GM21576 (cell line): ENCODE data around the gene ACOT7.
A peak's percentile ranks its signal among the peaks of the same experiment; 100 is the strongest.

ENCODE experiments used
- ATAC-seq: cut with Tn5 transposase; IDR thresholded peaks from one replicate; pipeline ENCODE4 v1.9.1; 2021; ENCODE audit warnings: mild to moderate bottlenecking, moderate library complexity; ENCODE audit not compliant: unreplicated experiment

Gene ACOT7

DNA sequence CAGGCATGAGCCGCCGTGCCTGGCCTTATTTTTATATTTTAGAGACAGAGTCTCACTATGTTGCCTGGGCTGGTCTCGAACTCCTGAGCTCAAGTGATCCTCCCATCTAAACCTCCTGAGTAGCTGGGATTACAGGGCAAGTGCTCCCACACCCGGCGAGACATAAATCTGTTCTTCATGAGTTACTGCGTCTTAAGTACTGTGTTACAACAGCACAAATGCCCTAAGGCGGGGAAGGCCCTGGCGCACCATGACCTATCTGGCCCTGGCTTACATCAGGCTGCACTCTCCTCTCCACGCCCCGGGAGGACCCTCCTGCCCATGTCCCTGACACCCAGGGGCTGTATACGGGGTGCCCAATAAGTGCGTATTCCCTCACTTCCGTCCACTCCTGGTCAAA, 136.9 kb downstream of the ACOT7 start:
- ATAC-seq: no peak

DNA sequence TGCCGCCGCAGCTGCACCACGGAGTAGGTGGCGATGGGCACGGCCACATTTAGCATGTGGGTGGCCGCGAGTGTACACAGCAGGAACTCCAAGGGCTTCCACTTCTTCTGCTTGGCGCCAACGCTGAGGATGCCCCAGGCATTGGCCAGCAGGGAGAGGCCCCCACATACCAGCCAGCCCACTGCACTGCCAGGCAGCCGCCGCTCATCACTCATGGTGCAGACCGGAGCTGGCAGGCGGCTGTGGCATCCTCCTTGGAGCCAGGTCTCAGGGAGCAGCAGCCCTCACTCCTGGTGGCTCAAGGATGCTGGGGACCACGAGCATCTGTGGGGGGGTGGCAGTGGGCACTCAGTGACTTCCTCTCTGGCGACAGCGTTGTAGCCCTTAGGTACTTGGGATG, 138.9 kb downstream of the ACOT7 start:
- ATAC-seq: no peak

DNA sequence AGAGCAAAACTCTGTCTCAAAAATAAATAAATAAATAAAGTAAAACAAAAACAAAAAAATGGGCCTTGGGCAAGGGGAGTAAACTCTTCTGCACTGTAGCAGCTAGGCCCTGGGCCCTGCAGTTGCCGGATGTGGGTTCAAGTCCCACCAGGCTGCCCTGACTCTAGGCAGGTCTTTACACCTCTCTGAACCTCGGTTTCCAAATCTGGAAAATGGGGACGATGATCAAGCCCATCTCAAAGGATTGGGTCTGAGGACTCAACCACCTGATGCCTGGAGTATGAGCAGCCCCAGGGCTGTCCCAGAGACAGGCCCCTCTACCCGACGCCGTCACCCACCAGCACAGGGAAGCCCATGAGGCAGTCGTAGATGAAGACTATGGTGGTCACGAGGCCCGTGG, 140.2 kb downstream of the ACOT7 start:
- no peak for ATAC-seq

DNA sequence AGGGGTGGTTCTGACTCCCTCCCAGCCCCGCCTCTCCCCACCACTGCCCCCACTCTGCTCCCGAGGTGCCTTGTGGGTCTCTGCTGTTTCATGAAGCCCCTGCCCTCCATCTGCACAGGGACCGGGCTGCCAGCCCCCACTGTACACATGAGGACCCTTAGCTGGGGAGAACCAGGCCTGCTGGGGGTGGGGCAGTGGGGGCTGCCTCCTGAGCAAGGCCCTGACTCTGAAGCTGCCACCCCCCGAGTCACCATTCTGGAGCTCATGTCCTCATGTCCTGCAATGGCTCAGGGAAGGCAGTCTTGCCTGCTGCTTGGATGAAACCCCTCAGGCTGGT, 141.2 kb downstream of the ACOT7 start:
- ATAC-seq: no peak

DNA sequence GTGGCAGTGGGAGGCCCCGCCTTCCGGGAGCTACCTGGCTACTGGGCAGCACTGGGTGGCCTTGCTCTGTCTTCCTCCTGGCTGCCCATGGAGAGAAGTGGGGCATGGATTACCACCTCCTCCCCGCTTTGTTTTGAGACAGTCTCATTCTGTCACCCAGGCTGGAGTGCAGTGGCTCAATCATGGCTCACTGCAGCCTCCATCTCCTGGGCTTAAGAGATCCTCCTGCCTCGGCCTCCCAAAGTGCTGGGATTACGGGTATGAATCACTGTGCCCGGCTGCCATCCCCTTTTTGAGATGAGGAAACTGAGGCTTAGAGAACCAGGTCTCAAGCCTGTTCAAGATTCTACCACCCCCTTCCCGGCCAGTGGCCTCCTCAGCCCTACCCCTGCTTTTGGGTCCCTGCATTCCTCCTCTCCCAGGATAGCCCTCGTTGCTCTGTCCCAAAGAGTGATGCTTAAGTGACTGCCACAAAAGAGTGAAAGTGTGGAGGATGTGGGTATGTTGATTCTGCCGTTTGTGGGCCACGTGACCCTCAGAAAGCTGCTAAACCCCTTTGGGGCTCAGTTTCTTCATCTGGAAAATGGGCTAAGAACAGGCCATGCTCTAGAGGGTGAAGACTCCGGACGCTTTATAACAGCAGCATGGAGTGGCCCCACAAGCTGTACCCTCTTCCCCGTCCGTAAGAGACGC, 141.7 kb downstream of the ACOT7 start:
- no peak for ATAC-seq

DNA sequence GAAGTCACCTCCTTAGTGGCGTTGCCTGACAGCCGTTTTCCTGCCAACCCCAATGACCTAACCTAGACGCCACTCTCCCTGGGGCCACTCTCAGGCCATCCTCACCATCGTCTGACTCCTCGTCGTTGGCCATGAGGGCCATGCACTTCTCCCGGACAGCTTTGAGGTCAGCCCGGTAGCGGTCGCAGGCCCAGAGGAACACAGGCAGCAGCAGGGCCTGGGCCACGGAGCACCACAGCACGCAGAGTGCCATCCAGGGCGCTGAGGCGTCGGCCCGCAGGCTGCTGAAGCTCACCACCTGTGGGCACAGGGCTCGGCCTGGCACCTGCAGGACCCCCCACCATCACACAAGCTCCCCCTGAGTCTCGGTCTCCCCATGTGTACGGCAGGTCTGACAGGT, 142.3 kb downstream of the ACOT7 start:
- no peak for ATAC-seq

DNA sequence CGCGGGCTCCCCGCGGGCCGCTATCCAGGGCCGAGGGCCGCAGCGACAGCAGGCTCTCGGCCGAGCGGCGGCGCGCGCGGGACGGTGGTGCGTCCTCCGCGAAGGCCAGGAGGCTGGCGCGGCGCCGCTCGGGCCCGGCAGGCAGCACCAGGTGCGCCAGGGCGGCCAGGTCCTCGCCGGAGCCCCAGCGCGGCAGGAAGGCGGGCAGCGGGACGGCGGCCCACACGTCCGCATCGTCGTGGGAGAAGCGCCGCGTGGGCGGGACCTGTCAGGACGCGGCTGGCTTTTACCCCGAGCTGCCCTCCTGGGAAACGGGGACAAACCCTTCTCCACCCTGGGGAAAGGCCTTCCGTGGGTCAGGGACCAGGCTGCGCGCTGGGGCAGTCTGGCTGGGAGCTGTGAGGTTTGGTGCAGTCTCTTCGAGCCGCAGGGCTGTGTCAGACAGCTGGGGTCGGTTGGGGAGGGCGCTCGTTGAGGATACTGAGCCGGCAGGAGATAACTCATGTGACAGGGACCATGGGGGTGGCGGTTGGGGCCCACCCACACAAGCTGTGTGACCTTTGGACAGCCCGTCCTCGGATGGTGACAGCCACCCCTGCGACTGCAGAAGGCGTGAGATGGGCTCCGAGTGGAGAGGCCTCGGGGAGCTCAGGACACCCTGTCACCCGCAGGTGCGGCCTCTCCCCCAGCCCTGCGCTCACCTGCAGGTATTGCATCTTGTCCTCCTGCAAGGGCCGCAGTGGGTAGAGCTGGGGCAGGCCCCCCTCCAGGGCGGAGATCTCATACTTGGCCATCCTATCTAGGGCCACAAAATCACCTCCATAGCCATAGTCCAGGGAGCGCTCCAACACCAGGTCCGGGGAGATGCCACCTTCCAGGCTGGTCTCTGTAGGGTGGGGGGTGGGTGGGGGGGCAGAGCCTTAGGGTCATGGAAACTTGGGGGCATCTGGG, 143.6 kb downstream of the ACOT7 start:
- no peak for ATAC-seq

DNA sequence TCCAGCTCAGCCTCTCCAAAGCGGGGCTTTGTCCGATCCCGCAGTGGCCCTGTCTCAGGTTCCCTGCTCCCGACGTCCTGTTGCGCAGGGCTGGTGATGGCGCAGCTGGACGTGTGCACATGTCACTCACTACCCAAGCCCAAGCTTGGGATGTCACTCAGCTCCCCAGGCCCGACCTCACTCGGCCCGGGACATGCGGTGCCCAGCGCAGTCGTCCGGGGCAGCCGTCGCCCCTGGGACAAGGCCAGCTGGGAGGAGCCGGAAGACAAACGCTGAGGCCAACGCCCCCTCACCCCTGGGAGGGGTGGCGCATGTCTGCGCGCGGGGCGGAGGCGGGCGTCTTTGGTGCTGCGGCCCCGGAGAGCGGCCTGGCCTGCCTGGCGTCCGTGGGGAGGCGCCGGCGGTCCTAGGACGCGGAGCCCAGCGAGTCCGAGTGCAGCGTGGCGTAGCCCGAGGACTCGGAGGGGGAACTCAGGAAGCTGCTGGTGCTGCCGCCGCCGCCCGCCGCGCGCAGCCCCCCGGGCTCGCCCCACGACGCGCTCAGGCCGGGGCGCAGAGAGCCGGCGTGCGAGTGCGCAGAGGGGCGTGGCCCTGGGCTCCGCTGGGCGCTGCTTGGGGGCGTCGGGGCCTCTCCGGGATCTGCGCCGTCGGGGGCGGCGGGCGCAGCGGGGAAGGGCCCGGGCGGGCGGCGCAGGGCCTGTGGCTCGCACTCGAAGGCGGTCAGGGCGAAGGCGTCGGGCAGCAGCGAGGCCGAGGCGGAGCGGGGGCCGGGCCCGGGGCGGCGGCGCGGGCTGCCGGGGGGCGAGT, 144.4 kb downstream of the ACOT7 start:
- no peak for ATAC-seq

DNA sequence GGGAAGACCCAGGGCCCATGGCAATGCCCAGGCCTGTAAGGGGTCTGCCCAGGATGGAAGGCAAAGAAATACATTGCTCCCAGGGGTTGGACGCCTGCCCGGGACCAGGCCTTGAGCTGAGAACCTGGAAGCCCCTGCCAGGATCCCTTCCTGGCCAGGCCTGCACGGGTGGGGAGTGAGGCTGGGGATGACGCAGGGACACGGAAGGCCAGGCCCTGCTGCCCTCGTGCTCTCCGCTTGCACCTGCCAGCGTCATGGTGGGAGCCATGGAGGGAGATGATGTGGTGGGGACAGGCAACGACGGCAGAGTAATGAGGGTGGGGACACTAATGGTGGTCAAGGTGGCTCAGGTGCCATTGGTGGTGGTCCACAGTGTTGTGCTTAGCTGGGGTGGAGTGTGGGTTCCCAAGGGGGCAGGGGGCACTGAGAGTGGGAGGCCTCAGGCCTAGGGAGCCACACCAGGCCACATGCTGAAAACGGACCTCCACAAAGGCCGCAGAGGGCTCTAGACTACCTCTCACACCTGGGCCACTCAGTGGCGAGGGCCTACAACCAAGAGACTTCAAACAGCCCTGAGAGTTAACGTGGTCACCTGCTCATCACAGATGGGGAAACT, 145.3 kb downstream of the ACOT7 start:
- ATAC-seq: no peak

DNA sequence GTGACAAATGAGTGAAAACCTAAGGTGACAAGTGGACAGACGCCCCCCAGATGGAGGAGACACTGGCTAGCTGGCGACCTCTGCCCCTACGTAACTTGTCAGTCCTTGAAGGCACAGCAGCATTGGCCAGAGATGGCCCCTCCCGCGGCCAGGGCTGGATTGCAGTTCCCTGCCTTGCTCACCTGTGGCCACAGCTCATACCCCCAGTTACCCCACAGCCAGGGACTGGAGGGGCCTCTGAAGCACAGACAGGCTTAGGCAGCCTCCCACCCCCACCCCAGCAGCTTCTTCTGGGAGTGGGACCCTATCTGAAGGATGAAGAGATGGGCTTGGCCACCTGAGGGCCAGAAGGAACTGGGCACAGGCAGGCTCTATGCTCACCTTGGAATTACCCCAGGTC, 145.9 kb downstream of the ACOT7 start:
- no peak for ATAC-seq

DNA sequence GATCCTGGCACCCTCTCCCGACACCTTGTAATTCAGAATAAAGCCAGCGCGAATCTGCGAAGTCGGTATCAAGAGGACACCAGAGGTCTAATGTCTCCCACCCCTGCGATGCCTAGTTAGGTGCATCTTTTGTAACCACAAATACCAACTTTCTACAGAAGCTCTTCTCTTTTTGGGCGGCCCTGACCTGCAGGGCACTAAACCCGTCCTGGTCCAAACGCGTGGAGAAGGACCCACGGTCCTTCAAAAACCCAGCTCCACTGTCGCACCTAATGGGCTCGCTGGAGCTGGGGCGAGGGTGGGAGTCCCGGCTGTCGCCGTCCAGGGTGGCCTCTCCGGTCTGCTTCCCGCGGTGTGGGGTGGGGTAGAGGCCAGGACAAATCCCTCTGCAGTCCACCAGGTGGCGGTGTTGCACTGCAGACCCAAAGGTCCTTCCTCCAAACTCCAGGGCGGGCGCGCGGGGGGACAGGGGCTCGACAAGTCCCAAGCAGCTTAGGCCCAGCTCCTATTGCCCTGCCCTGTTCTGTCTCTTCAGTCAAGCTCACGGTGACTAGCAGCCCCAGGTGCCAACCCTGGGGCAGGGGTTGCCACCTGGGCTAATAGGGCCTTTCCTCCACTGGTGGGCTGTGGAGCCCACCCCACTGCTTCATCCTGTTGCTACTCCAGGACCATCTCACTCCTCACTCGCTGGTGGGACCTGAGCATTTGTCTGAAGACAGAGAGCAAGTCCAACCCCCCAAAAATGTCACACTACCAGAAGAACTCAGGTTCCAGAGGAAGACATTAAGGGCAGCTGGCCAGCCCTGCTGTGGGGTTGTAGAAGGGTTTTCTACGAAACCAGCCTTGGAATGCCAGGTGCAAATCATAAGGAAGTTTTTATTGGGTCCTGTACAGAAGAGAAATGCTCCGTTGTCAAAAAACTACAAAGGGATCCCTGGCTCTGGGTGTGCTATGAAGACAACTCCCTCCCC, 146.8 kb downstream of the ACOT7 start:
- ATAC-seq: peak; percentile 41

DNA sequence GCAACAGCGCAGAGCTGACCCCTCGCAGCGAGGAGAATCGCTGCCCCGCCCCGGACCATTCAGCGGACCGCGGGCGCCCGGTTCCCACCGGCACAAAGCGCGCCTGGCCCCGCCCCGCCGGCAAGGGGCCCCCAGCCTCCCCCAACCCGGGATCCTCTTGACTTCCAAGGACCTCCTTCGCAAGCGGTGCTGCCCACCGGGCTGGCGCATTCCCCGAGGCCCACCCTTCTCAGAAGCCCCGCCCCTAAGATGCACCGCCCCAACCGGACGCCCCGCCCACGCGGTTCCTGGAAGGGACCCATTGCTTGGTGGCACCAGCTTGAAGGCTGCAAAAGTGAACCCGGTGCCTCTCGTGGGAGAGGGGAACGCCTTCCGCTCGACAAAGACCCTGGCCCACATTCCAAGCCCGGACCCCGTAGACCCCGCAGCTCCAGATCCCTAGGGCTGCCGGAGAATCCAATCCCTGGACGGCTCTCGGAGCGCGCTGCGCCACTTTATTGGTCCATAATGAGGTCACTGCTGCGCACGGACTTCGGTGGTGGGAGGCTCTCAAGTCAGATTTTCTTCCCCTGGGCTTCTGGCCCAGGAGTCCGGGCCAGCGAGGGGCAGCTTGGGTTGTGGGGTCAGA, 147.6 kb downstream of the ACOT7 start:
- no peak for ATAC-seq

DNA sequence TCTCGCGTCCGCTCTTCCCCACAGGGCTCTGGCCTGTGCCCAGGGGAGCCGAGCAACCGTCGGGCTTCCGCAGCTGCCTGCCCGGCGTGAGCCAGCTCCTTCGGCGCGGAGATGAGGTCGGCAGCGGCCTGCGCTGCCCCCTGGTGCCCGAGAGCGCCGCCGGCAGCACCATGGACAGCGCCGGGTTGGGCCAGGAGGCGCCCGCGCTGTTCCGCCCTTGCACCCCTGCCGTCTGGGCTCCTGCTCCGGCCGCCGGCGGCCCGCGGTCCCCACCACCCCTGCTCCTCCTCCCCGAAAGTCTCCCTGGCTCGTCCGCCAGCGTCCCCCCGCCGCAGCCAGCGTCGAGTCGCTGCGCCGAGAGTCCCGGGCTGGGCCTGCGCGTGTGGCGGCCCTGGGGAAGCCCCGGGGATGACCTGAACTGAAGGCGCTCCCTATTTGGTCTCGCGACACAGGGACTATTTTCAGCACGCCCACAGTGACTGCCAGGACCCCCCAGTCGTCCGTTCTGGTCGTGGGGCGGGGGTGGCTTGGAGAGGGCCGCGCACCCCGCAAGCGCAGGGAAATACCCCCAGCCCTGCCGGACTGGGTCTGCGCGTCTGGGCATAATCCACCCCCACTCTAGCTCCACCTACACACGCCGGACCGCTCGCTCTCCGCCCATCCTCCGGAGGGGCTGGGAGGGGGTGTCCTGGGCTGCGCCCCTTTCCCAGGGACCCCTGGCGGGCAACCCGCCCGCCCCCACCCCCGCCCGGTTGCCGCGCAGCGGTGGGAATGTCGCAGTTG, 148.3 kb downstream of the ACOT7 start:
- ATAC-seq: peak; percentile 48

DNA sequence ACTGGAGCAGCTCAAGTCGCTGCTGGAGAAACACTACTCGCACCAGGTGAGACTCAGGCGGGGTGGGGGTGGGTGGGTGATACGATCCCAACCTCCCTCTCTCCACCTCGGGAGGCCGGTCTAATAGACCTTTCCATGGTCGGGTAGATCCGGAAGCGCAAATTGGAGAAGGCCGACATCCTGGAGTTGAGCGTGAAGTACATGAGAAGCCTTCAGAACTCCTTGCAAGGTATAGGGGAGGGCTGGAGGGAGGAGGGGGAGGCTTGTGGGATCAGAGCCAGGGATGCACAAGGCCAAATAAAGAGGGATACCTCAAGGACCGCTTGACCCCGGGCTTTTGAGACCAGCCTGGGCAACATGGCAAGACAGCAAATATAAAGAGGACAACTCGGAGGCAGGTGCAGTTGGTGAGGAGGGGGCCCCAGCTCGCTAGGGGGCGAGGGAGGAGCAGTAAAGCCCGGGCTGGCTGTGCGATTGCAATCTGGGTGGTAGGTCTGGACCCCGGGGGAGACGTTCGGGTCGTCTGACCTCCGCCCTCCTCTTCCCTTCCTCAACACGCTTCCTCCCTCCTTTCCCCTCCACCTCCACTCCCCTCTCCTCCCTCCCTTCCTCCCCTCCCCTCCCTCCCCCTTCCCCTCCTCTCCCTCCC, 149.0 kb downstream of the ACOT7 start:
- ATAC-seq: no peak

DNA sequence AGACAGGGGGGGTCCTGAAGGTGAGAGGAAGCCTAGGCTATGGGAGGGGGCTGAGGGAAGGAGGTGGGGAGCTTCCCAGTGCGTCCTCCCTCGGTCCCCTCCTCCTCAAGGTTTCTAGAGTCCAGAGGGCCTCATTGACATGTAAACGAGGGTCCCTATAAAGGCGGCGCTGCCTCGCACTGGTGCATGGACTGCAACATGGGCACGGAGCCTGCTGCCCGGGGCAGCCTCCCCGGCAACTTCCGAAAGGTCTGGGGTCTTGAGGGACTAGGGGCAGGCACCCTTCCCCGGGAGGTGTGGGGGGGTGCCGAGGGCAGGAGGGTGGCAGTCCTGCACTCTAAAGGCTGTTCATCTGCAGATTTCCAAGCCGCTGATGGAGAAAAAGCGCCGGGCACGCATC, 149.6 kb downstream of the ACOT7 start, which contains the start of gene HES3:
HES3 (plus strand) TSS at position 187 of the 400 bp plus-strand sequence; CDS start at position 374, 187 bp downstream.
- ATAC-seq: no peak

DNA sequence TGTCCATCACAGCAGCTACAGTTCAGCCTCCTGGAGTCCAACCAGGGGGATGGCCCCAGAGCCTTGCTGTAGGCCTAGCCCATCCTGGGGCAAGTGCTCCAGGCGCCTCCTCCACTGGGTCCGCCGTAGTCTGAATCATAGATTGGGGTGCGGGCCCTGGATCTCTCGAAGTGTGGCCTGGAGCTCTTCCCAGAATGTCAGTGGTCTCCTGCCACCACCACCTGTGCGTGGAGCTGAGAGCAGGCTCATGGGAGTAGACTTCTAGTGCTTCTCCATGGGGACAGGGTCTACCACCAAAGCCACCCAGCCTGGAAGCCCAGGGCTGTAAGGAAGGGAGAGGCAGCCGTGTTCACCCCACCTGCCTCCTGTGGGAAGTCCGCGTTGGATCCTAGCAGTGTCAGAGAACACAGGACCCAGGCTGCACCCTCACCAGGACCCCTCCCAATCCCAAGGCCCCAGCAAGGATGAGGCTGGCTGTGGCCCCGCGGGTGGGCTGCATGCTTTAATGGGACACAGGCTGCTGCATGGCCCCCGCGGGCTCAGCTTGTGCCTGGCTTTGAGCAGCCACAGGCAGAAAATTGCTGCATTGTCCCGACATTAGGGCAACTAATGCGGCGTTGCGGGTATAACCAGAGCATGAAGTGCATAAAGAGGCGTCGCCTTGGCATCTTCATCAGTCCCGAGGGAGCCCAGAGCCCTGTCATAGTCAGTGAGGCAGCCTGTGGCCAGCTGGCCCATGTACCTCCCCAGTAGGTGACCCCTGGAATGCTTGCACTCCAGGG, 150.3 kb downstream of the ACOT7 start:
- no peak for ATAC-seq
